HepG2 (cell line): ENCODE data around the gene SDK1. TPM values are rescaled to one million over a fixed set of nuclear protein-coding genes. Genes with fewer than 3 reads are reported as not detected.

Source experiments
- AHDC1 ChIP-seq: sonication (generic); formaldehyde crosslinking; IDR thresholded peaks from 2 replicates; pipeline ENCODE4 v1.5.1; 2020; ENCODE audit warnings: mild to moderate bottlenecking, missing genetic modification reagents, borderline replicate concordance
- CBX1 ChIP-seq: IDR thresholded peaks from one replicate; pipeline ENCODE4 v1.6.1; 2016; ENCODE audit warnings: antibody characterized with exemption, low read depth
- CHD4 ChIP-seq: fragments of 200-600 bp; sonication (generic); IDR thresholded peaks from 2 replicates; pipeline ENCODE4 v1.7.0; 2017; ENCODE audit warnings: mild to moderate bottlenecking, low read length, borderline replicate concordance
- FOXP4 ChIP-seq: sonication (generic); formaldehyde crosslinking; IDR thresholded peaks from 2 replicates; pipeline ENCODE4 v1.4.0; 2020; ENCODE audit warnings: missing genetic modification reagents
- HNF1A ChIP-seq, 2 experiments: sonication (generic) in 1 of 2; formaldehyde crosslinking in 1 of 2; IDR thresholded peaks; 2 replicates each; pipeline versions ENCODE4 v1.4.0 to v1.6.1; 2016 to 2020; ENCODE audit warnings: borderline replicate concordance in 1 of 2, low read depth in 1 of 2, mild to moderate bottlenecking in 1 of 2, missing genetic modification reagents in 1 of 2
- KAT2B ChIP-seq: fragments of 150-350 bp; IDR thresholded peaks from 2 replicates; pipeline ENCODE4 v1.6.1; 2014; ENCODE audit warnings: low read depth, low read length, borderline replicate concordance
- TRIM22 ChIP-seq: fragments of 450-650 bp; IDR thresholded peaks from 2 replicates; pipeline ENCODE4 v1.6.1; 2017
- ZFP1 ChIP-seq: IDR thresholded peaks from 2 replicates; pipeline ENCODE4 v1.6.1; 2016
- ZNF205 ChIP-seq: IDR thresholded peaks from 2 replicates; pipeline ENCODE4 v1.6.1; 2018; ENCODE audit warnings: missing biosample characterization, missing genetic modification reagents
- ZNF232 ChIP-seq: sonication (generic); formaldehyde crosslinking; IDR thresholded peaks from 2 replicates; pipeline ENCODE4 v1.4.0; 2020; ENCODE audit warnings: missing genetic modification reagents, borderline replicate concordance
- ZNF558 ChIP-seq: sonication (generic); formaldehyde crosslinking; IDR thresholded peaks from 2 replicates; pipeline ENCODE4 v1.9.0; 2022; ENCODE audit warnings: mild to moderate bottlenecking, missing genetic modification reagents, borderline replicate concordance
- ZNF562 ChIP-seq: sonication (generic); formaldehyde crosslinking; IDR thresholded peaks from 2 replicates; pipeline ENCODE4 v1.8.0; 2022; ENCODE audit warnings: missing genetic modification reagents, borderline replicate concordance
- ZNF576 ChIP-seq: sonication (generic); formaldehyde crosslinking; IDR thresholded peaks from 2 replicates; pipeline ENCODE4 v1.4.0; 2020; ENCODE audit warnings: mild to moderate bottlenecking, missing genetic modification reagents
- ZNF790 ChIP-seq: sonication (generic); formaldehyde crosslinking; IDR thresholded peaks from 2 replicates; pipeline ENCODE4 v1.8.0; 2022; ENCODE audit warnings: missing genetic modification reagents, mild to moderate bottlenecking, borderline replicate concordance
- ZNF83 ChIP-seq: sonication (generic); formaldehyde crosslinking; IDR thresholded peaks from 2 replicates; pipeline ENCODE4 v1.4.0; 2020; ENCODE audit warnings: missing genetic modification reagents, mild to moderate bottlenecking, borderline replicate concordance
- polyA plus RNA-seq, 8 experiments: library from polyadenylated mRNA; depleted of rRNA in 3 of 8; stranded (reverse) in 7 of 8; unstranded in 1 of 8; fragments of >200 nt; fragmentation: Illumina TruSeq in 4 of 8; extraction: Trizol in 4 of 8; gene quantifications; 2 replicates each; pipeline versions ENCODE4 v1.2.1 to v1.2.3, GENCODE V29; 2011 to 2016; ENCODE audit warnings: low read depth in 4 of 8, missing spikeins in 1 of 8, mixed read lengths in 1 of 8; ENCODE audit not compliant: insufficient read depth in 1 of 8
- total RNA-seq, 5 experiments: library from RNA; depleted of rRNA; stranded (reverse); fragments of >200 nt; fragmentation: Illumina TruSeq; extraction: Trizol; gene quantifications; 2 replicates each; pipeline ENCODE4 v1.2.3, GENCODE V29; 2016; ENCODE audit warnings: low read depth in 1 of 5

SDK1 gene
- total and polyA plus RNA-seq, 2 of the 13 experiments (the other 11 are each of a cell fraction or from before 2014, with no cell fraction given) = 0.35 to 2.4 TPM

- TF ChIP-seq ZNF562 (CRISPR knock-in tag) (no peak), ZFP1 (no peak), FOXP4 (CRISPR knock-in tag) (peak; percentile 43), TRIM22 (no peak), ZNF83 (CRISPR knock-in tag) (no peak), CBX1 (no peak), KAT2B (no peak), HNF1A (IDR thresholded peaks at IDR 0.05; ENCODE audit: low read depth) (no peak), HNF1A (CRISPR knock-in tag; IDR thresholded peaks at IDR 0.05; ENCODE audit: borderline replicate concordance) (no peak), ZNF790 (CRISPR knock-in tag) (no peak), ZNF558 (no peak; the same call in 1 of the 2 replicates), ZNF205 (CRISPR knock-in tag) (no peak), AHDC1 (CRISPR knock-in tag) (no peak), ZNF232 (no peak), ZNF576 (no peak), CHD4 (no peak)
These were observed at the start of gene SDK1 (continued) for GRCh38 chr7:3300651-3301448.
